ENCODE data around the gene FGF2. TPM values are rescaled to one million over a fixed set of nuclear protein-coding genes. Genes with fewer than 3 reads are reported as not detected.
"Not testable (repeated sequence)": the region's sequence is repeated elsewhere in the genome, so short reads cannot be mapped to it uniquely, and the experiment has no call there.

Gene FGF2
- 20.0 and 29.8 TPM in 2 replicates for total RNA-seq (2014; rRNA removed; shearing (Covaris generic))

GRCh38 chr4:122826553-122827257 lies at the start of gene FGF2:
FGF2 (plus strand) TSS chr4:122826831; CDS start chr4:122827175, 344 bp downstream.
- Histone ChIP-seq H3K27me3 (ENCODE audit: control insufficient read depth, insufficient read depth, low read length) (no peaks in the 10 kb centered on the region), H3K36me3 (replicated peaks; ENCODE audit: control insufficient read depth, insufficient read depth, low read length) (peaks cover 3% of the 10 kb centered on the region), H3K4me3 (ENCODE audit: insufficient read depth, low read depth, low read length) (peak within 1 kb of the TSS; percentile 97)
- DNase-seq = peak; percentile 91

- H3K27me3 ChIP-seq (ENCODE audit: control insufficient read depth, insufficient read depth, low read length) = no peaks in the 10 kb centered on the region
- DNase-seq = no peak
Measured at GRCh38 chr4:122776916-122777315, 49.7 kb upstream of the FGF2 start.

GRCh38 chr4:122777846-122778673 lies 48.6 kb upstream of the FGF2 start:
- DNase-seq = no peak
- H3K4me3 ChIP-seq (ENCODE audit: insufficient read depth, low read depth, low read length) = no peak overlapping the region
- H3K27me3 ChIP-seq (ENCODE audit: control insufficient read depth, insufficient read depth, low read length) = no peaks in the 10 kb centered on the region
- H3K36me3 ChIP-seq (replicated peaks; ENCODE audit: control insufficient read depth, insufficient read depth, low read length) = no peaks in the 10 kb centered on the region

More at GRCh38 chr4:122776916-122777315, 49.7 kb upstream of the FGF2 start:
- H3K4me3 ChIP-seq (ENCODE audit: insufficient read depth, low read depth, low read length) = no peak overlapping the region
- no peaks in the 10 kb centered on the region for H3K36me3 ChIP-seq (replicated peaks; ENCODE audit: control insufficient read depth, insufficient read depth, low read length)

GRCh38 chr4:122781486-122781885 lies 45.1 kb upstream of the FGF2 start:
- no peaks in the 10 kb centered on the region for H3K27me3 ChIP-seq (ENCODE audit: control insufficient read depth, insufficient read depth, low read length)
- no peak for DNase-seq
- no peak overlapping the region for H3K4me3 ChIP-seq (ENCODE audit: insufficient read depth, low read depth, low read length)
- no peaks in the 10 kb centered on the region for H3K36me3 ChIP-seq (replicated peaks; ENCODE audit: control insufficient read depth, insufficient read depth, low read length)

- H3K27me3 ChIP-seq (ENCODE audit: control insufficient read depth, insufficient read depth, low read length) = no peaks in the 10 kb centered on the region
- no peaks in the 10 kb centered on the region for H3K36me3 ChIP-seq (replicated peaks; ENCODE audit: control insufficient read depth, insufficient read depth, low read length)
- DNase-seq = peak; percentile 76
- no peak overlapping the region for H3K4me3 ChIP-seq (ENCODE audit: insufficient read depth, low read depth, low read length)
Measured at GRCh38 chr4:122783301-122784215, 43.1 kb upstream of the FGF2 start.

GRCh38 chr4:122784261-122784660 lies 42.4 kb upstream of the FGF2 start:
- no peak for DNase-seq
- Histone ChIP-seq H3K36me3 (replicated peaks; ENCODE audit: control insufficient read depth, insufficient read depth, low read length) (no peaks in the 10 kb centered on the region), H3K27me3 (ENCODE audit: control insufficient read depth, insufficient read depth, low read length) (no peaks in the 10 kb centered on the region), H3K4me3 (ENCODE audit: insufficient read depth, low read depth, low read length) (no peak overlapping the region)

- no peaks in the 10 kb centered on the region for H3K36me3 ChIP-seq (replicated peaks; ENCODE audit: control insufficient read depth, insufficient read depth, low read length)
- H3K27me3 ChIP-seq (ENCODE audit: control insufficient read depth, insufficient read depth, low read length) = no peaks in the 10 kb centered on the region
- H3K4me3 ChIP-seq (ENCODE audit: insufficient read depth, low read depth, low read length) = no peak overlapping the region
- no peak for DNase-seq
Measured at GRCh38 chr4:122785099-122785498, 41.5 kb upstream of the FGF2 start.

GRCh38 chr4:122786296-122786695 lies 40.3 kb upstream of the FGF2 start:
- not testable (repeated sequence) for H3K36me3 ChIP-seq (replicated peaks; ENCODE audit: control insufficient read depth, insufficient read depth, low read length); H3K4me3 ChIP-seq (ENCODE audit: insufficient read depth, low read depth, low read length); H3K27me3 ChIP-seq (ENCODE audit: control insufficient read depth, insufficient read depth, low read length); DNase-seq

GRCh38 chr4:122786920-122787319 lies 39.7 kb upstream of the FGF2 start:
- H3K4me3 ChIP-seq (ENCODE audit: insufficient read depth, low read depth, low read length); H3K27me3 ChIP-seq (ENCODE audit: control insufficient read depth, insufficient read depth, low read length); DNase-seq; H3K36me3 ChIP-seq (replicated peaks; ENCODE audit: control insufficient read depth, insufficient read depth, low read length): not testable (repeated sequence)

- no peak for DNase-seq
- Histone ChIP-seq H3K36me3 (replicated peaks; ENCODE audit: control insufficient read depth, insufficient read depth, low read length) (no peaks in the 10 kb centered on the region), H3K27me3 (ENCODE audit: control insufficient read depth, insufficient read depth, low read length) (no peaks in the 10 kb centered on the region), H3K4me3 (ENCODE audit: insufficient read depth, low read depth, low read length) (no peak overlapping the region)
Measured at GRCh38 chr4:122787940-122788339, 38.7 kb upstream of the FGF2 start.

GRCh38 chr4:122788935-122789334 lies 37.7 kb upstream of the FGF2 start:
- no peak for DNase-seq
- no peaks in the 10 kb centered on the region for H3K27me3 ChIP-seq (ENCODE audit: control insufficient read depth, insufficient read depth, low read length)
- H3K36me3 ChIP-seq (replicated peaks; ENCODE audit: control insufficient read depth, insufficient read depth, low read length) = no peaks in the 10 kb centered on the region
- H3K4me3 ChIP-seq (ENCODE audit: insufficient read depth, low read depth, low read length) = no peak overlapping the region

- DNase-seq = no peak
- no peaks in the 10 kb centered on the region for H3K27me3 ChIP-seq (ENCODE audit: control insufficient read depth, insufficient read depth, low read length)
- H3K36me3 ChIP-seq (replicated peaks; ENCODE audit: control insufficient read depth, insufficient read depth, low read length) = no peaks in the 10 kb centered on the region
- no peak overlapping the region for H3K4me3 ChIP-seq (ENCODE audit: insufficient read depth, low read depth, low read length)
Measured at GRCh38 chr4:122793811-122794210, 32.8 kb upstream of the FGF2 start.

- peak; percentile 57 for DNase-seq
- Histone ChIP-seq H3K27me3 (ENCODE audit: control insufficient read depth, insufficient read depth, low read length) (no peaks in the 10 kb centered on the region), H3K36me3 (replicated peaks; ENCODE audit: control insufficient read depth, insufficient read depth, low read length) (no peaks in the 10 kb centered on the region), H3K4me3 (ENCODE audit: insufficient read depth, low read depth, low read length) (no peak overlapping the region)
Measured at GRCh38 chr4:122796801-122797404, 29.7 kb upstream of the FGF2 start.

All from H7 (cell line).